HEK293T (cell line): ENCODE results near the gene PDIA6.
A peak's percentile ranks its signal among the peaks of the same experiment; 100 is the strongest.
"Not testable (repeated sequence)": the region's sequence is repeated elsewhere in the genome, so short reads cannot be mapped to it uniquely, and the experiment has no call there.

Experiments
- CTCF ChIA-PET: fragments of 350-600 bp; formaldehyde crosslinking; extraction: SDS; loops from one replicate; lab custom pipeline; 2021; ENCODE audit warnings: antibody characterized with exemption, inconsistent platforms; lab: Yijun Ruan, JAX
- POLR2A ChIA-PET: fragments of 350-600 bp; formaldehyde crosslinking; extraction: SDS; loops from one replicate; lab custom pipeline; 2020; ENCODE audit warnings: antibody characterized with exemption, inconsistent platforms; lab: Yijun Ruan, JAX
- DNase-seq: peaks from one replicate; pipeline ENCODE4 v3.0.0; 2012; ENCODE audit warnings: mixed read lengths; ENCODE audit errors: extremely low spot score
- ARNT ChIP-seq: fragments of 450-650 bp; IDR thresholded peaks from 2 replicates; pipeline ENCODE4 v1.6.1; 2017; ENCODE audit warnings: mild to moderate bottlenecking
- BHLHE40 ChIP-seq: fragments of 450-650 bp; IDR thresholded peaks from 2 replicates; pipeline ENCODE4 v1.6.1; 2016; ENCODE audit warnings: mild to moderate bottlenecking, moderate library complexity, borderline replicate concordance
- CTBP1 ChIP-seq: fragments of 450-650 bp; IDR thresholded peaks from 2 replicates; pipeline ENCODE4 v1.6.1; 2016; ENCODE audit warnings: borderline replicate concordance
- ELF4 ChIP-seq: fragments of 450-650 bp; IDR thresholded peaks from 2 replicates; pipeline ENCODE4 v1.6.1; 2017; ENCODE audit warnings: antibody characterized with exemption
- FOXA1 ChIP-seq: fragments of 450-650 bp; IDR thresholded peaks from 2 replicates; pipeline ENCODE4 v1.6.1; 2016; ENCODE audit warnings: mild to moderate bottlenecking
- FOXK2 ChIP-seq: fragments of 450-650 bp; IDR thresholded peaks from 2 replicates; pipeline ENCODE4 v1.6.1; 2016; ENCODE audit warnings: mild to moderate bottlenecking
- FOXM1 ChIP-seq: fragments of 450-650 bp; IDR thresholded peaks from 2 replicates; pipeline ENCODE4 v1.6.1; 2017; ENCODE audit warnings: mild to moderate bottlenecking, borderline replicate concordance
- HDGF ChIP-seq: fragments of 450-650 bp; IDR thresholded peaks from 2 replicates; pipeline ENCODE4 v1.6.1; 2017; ENCODE audit warnings: antibody characterized with exemption, borderline replicate concordance
- L3MBTL2 ChIP-seq: fragments of 450-650 bp; conservative IDR thresholded peaks from 2 replicates; pipeline ENCODE4 v1.6.1; 2016; ENCODE audit warnings: mild to moderate bottlenecking
- LEF1 ChIP-seq: fragments of 450-650 bp; IDR thresholded peaks from 2 replicates; pipeline ENCODE4 v1.6.1; 2017; ENCODE audit warnings: mild to moderate bottlenecking, borderline replicate concordance
- NFRKB ChIP-seq: fragments of 450-650 bp; IDR thresholded peaks from 2 replicates; pipeline ENCODE4 v1.6.1; 2016; ENCODE audit warnings: mild to moderate bottlenecking, moderate library complexity
- PKNOX1 ChIP-seq: fragments of 450-650 bp; IDR thresholded peaks from 2 replicates; pipeline ENCODE4 v1.6.1; 2016
- SP1 ChIP-seq: fragments of 450-650 bp; IDR thresholded peaks from 2 replicates; pipeline ENCODE4 v1.6.1; 2017
- SUZ12 ChIP-seq: fragments of 450-650 bp; IDR thresholded peaks from 2 replicates; pipeline ENCODE4 v1.6.1; 2016; ENCODE audit warnings: mild to moderate bottlenecking
- TARDBP ChIP-seq: fragments of 450-650 bp; IDR thresholded peaks from 2 replicates; pipeline ENCODE4 v1.6.1; 2016
- ZNF384 ChIP-seq: fragments of 450-650 bp; IDR thresholded peaks from 2 replicates; pipeline ENCODE4 v1.6.1; 2016

The PDIA6 gene

DNA sequence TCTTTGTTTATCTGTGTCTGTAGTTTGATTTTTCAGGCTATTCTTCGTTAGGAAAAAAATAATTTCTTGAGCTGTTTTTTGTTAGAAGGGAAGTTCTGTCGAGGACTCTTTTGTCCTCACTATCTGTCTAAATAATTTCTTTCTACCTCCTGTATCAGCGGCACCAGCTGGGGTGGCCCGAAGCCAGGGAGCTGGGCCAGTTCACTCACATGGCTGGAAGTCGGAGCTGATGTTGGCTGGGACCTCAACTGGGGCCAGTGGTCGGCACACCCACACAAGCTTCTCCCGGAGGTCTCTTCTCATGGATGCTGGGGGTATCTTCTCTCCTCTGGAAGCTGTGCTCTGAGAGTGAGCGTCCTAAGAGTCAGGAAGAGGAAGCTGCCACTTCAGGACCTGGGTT lies 8.0 kb upstream of the PDIA6 start:
- no peak for TF ChIP-seq FOXM1
- no peak for TF ChIP-seq LEF1
- no peak for TF ChIP-seq PKNOX1
- TF ChIP-seq BHLHE40: no peak
- no peak for DNase-seq
- POLR2A ChIA-PET: interaction anchor here (1.5 kb wide), 1 partner anchor 8 kb away, joined by 4 read pairs; the partner anchor contains the start of gene PDIA6
- CTCF ChIA-PET: interaction anchor here (1.4 kb wide), 1 partner anchor 12 kb away, joined by 10 read pairs; no protein-coding TSS in a partner anchor

- ChIA-PET POLR2A (interaction anchor here (1.5 kb wide), 1 partner anchor 8 kb away, joined by 4 read pairs; the partner anchor contains the start of gene PDIA6), CTCF (interaction anchor here (1.4 kb wide), 1 partner anchor 13 kb away, joined by 10 read pairs; no protein-coding TSS in a partner anchor)
- no peak for DNase-seq
- TF ChIP-seq FOXA1: no peak
Measured at GRCh38 chr2:10819714-10820314, 7.2 kb upstream of the PDIA6 start.

DNA sequence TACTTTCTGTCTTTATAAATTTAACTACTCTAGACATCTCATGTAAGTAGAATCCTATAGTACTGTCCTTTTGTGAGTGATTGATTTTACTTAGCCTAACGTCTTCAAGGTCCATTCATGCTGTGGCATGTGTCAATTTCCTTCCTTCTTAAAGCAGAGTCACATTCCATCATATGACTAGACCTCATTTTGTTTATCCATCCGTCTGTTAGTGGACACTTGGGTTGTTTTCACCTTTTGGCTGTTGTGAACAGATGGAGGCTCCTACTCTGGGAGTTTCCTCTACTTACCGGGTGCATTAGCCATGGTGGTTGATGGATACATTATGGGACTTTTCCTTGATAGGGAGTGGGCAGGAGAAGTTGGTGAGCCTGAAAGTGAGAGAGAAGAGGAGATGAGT lies 6.4 kb upstream of the PDIA6 start:
- TF ChIP-seq ARNT (no peak), ELF4 (no peak), HDGF (no peak), L3MBTL2 (no peak), TARDBP (no peak)
- ChIA-PET POLR2A (no interaction called here), CTCF (no interaction called here)
- DNase-seq: no peak

GRCh38 chr2:10818305-10818704 lies 5.7 kb upstream of the PDIA6 start:
- POLR2A ChIA-PET, DNase-seq: not testable (repeated sequence)
- CTCF ChIA-PET: interaction anchor here (0.7 to 1.2 kb wide), 3 partner anchors 11 to 94 kb away, joined by 3 to 10 read pairs (median 3); no protein-coding TSS in a partner anchor

- CTCF ChIA-PET: interaction anchor here (0.6 to 1.3 kb wide), 6 partner anchors 10 to 315 kb away, joined by 3 to 10 read pairs (median 3); a partner anchor contains a TSS
- POLR2A ChIA-PET: interaction anchor here (0.8 kb wide), 1 partner anchor 14 kb away, joined by 3 read pairs; no protein-coding TSS in a partner anchor
- DNase-seq: peak; percentile 47
- TF ChIP-seq L3MBTL2 (no peak), SP1 (no peak), TARDBP (no peak), FOXA1 (no peak), FOXK2 (no peak), PKNOX1 (no peak), ARNT (no peak), NFRKB (no peak), SUZ12 (no peak), ZNF384 (no peak), BHLHE40 (no peak), CTBP1 (no peak), HDGF (no peak)
Measured at GRCh38 chr2:10817413-10817812, 4.8 kb upstream of the PDIA6 start.

DNA sequence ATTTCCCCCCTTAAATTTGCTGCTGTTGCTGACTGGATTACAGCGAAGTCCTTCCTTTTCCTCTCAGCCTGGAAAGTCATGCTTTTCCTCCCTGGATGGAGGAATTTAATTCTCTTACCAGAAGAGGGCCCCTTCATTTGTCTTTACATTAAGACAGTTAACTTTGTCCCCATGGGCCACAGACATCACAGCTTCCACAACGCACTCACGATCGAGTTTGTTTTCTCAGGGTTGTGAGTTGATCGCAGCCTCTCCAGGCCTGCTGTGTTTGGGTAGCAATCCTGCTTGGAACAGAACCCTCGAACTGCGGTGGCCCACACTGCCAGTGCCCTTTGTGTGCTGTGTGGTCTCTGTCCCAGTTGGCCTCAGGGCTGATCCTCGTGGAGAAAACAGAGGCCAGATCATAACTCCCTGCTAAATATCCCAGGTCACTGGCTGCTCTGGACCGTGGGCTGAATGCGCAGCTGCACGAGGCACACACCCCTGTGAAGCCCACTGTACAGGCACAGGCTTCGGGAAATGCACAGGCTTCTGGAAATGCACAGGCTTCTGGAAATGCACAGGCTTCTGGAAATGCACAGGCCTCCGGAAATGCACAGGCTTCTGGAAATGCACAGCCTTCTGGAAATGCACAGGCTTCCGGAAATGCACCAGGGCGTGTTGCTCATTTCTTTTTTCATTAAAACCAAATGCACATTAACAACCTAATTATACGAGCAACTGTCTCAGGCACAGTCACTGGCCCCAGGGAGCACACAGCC lies 2.2 kb upstream of the PDIA6 start:
- DNase-seq: no peak
- POLR2A ChIA-PET: no interaction called here
- CTCF ChIA-PET: no interaction called here

More for the DNA sequence above, 2.2 kb upstream of the PDIA6 start:
- TF ChIP-seq BHLHE40 (no peak), ELF4 (no peak), FOXM1 (no peak), ZNF384 (no peak), FOXA1 (no peak), LEF1 (no peak), HDGF (no peak), NFRKB (no peak), SUZ12 (no peak), FOXK2 (no peak), ARNT (no peak), SP1 (no peak), L3MBTL2 (no peak), PKNOX1 (no peak)
